Activated CD4-positive, CD25-positive, alpha-beta regulatory T cell treated with anti-CD3 and anti-CD28 coated beads, Interleukin-2, amount 50 U/mL, for 24 hours (primary cell): ENCODE measurements around the gene TDRD7.

ENCODE experiments used
- ATAC-seq, 2 donors: fragments of 150-1000 bp; cut with Tn5 transposase; one replicate each; pipeline ENCODE4 v1.10.0; 2021; ENCODE audit warnings: mild to moderate bottlenecking in 1 of 2, moderate library complexity in 1 of 2

The TDRD7 gene

GRCh38 chr9:97508852-97509251 lies 97.0 kb downstream of the TDRD7 start:
- ATAC-seq = no peak

DNA sequence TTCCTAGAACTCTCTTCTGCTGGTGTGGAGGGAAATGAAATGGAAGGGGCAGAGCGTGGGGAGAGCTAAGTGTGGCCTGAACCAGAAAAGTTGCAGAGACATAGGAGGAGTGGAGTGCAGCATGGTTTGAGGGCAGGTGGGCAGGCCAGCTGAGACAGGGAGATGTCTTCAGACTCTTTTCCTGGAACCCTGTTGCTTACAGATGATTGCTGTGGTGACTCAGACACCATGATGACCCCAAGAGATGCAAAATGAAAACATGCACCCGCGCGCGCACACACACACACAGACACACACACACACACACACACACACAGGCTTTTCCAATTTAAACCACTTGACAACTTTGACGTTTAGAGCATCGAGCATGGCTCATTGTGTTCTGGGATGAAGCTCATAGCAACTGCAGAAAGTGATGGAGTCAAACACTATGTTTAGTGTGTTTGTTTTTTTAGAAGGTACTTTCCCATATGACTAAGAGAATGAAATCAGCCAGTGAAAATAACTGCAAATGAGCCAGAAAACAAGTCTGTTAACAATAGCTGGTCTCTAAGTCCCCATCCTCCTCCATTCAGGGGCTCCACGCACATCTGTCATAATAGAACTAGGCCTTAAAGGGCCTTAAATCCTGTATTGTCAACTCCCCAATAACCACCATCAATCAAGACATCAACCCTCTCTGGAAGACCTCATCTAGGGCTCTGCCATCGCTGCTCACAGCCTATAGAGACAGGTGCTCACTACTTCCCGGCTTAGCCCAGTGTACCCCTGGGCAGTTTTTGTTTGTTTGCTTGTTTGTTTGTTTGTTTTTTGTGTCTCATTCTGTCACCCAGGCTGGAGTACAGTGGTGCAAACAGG lies 99.1 kb downstream of the TDRD7 start:
- peak; percentile 81 to 83 for ATAC-seq

GRCh38 chr9:97511655-97512427 lies 99.9 kb downstream of the TDRD7 start:
- ATAC-seq = no peak

DNA sequence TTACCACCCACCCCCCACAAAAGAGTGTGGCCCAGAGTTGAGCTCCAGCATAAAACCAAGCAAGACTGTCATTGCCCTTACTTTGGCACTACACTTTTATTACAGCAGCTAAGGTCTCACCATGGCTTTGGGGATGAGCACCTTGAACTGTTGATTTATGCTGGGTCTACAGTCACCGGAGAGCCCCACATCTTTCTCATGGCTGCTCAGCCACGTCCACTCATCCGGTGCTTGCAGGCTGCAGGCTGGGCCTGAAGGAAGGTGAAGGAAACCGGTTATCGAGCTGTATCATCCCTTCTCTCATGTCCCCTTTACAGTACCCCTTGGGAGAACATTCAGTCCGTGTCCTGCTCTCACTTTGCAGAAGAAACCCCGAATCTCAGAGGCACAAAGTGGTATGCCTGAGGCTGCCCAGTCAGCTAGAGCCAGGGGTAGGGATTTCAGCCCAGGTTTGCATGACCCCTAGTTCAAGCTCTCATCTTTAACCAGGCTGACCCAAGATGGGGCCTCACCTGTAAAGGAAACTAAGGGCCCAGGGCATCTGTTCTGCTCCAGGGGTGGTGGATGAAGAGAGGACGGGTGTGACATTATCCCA lies 101.2 kb downstream of the TDRD7 start:
- no peak for ATAC-seq

DNA sequence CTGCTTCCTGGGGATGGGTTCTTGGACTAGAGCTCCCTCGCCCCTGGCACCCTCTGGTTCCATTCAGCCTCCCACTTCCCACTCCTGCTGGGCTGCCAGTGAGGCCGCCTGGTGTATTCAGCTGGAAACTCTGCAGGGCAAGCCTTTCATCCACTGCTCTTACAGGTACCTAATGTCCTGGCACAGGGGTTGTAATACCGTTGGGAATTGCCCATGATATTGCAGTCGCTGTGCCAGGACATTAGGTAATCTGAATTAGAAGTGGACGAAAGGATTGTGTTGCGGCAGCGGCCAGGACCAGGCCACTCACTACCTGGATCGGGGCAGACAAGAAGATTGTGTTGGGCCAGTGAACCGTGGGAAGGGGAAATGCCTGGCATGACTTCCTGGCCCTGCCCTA lies 102.6 kb downstream of the TDRD7 start:
- no peak for ATAC-seq

DNA sequence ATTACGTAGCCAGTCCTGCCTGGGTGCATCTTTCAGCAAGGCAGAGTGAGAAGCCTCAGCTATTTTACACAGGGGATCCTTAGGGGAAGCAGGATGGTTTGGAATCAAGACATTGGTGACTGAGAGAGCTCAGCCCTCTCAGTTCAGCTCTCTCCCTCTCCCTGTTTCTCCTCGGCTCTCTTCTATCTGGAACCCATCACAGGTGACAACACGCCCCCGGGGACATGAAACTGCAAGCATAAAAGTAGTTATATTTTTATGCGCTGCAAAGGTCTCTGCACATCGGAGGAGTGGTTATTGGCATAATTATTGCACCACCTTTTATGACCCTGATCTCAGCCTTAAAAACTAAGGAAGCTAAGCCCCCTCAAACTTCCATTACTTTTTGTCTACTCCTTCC lies 103.8 kb downstream of the TDRD7 start:
- no peak for ATAC-seq

DNA sequence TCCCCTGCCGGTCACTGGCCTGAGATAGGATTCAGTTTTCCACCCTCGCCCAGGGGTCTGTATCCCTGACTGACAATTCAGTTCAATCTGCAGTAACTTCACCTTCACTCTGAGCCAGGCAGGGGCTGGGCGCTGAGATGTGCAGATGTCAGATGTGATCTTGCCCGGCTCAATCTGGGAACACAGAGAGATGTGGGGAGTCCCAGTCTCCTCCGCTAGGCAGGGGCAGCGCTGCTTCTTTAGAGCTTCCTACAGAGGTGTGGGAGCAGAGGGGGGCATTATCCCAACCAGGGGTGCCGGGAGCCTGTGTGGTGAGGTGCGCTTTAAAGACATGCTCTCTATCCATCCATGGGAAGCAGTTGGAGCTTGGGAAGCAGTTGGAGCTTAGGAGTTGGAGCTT lies 104.2 kb downstream of the TDRD7 start:
- no peak for ATAC-seq

- ATAC-seq = no peak
These were observed 105.6 kb downstream of the TDRD7 start for GRCh38 chr9:97517331-97518089.

- ATAC-seq = no peak
These were observed 106.4 kb downstream of the TDRD7 start for GRCh38 chr9:97518166-97518908.

DNA sequence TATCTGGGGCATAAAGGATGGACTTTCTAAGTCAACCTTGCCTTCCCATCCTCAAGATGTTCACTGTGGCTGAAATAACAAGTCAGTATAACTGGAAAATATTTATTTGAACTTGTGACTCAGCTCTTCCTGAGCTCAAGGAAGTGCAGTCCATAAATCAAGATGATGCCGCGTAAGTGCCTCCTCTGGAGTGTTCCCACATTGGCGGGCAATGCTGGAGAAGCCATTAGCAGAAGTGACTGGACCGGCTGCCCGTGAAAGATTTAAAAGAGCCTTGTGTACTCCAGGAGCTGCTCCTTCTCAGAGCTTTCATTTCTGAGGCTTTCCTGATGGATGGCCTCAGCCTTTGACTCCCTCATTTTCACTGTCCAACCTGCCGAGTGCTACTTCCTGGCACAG lies 107.0 kb downstream of the TDRD7 start:
- ATAC-seq = no peak

DNA sequence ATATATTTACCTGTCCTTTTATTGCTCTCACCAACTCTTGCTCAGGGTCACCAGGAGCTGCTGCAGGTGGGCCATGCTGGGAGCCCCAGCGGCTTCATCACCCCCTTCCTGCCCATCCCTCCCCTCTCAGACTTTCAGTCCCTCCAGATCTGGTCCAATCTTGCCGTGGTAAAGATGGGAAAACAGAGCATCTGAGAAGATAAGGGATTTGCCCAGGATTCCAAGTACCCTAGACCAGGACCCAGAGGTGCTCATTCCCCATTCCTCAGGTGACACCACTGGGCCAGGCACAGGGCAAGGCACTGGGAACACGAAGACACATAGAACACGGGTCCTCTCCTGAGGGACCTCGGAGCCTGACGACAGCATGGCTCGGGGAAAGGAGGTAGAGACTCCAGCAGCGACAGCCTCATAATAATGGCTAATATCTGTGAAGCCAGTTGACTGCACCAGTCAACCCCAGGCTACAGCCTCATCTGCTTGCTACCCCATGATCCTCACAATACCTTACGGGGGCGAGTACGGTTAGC lies 107.6 kb downstream of the TDRD7 start:
- ATAC-seq = no peak

DNA sequence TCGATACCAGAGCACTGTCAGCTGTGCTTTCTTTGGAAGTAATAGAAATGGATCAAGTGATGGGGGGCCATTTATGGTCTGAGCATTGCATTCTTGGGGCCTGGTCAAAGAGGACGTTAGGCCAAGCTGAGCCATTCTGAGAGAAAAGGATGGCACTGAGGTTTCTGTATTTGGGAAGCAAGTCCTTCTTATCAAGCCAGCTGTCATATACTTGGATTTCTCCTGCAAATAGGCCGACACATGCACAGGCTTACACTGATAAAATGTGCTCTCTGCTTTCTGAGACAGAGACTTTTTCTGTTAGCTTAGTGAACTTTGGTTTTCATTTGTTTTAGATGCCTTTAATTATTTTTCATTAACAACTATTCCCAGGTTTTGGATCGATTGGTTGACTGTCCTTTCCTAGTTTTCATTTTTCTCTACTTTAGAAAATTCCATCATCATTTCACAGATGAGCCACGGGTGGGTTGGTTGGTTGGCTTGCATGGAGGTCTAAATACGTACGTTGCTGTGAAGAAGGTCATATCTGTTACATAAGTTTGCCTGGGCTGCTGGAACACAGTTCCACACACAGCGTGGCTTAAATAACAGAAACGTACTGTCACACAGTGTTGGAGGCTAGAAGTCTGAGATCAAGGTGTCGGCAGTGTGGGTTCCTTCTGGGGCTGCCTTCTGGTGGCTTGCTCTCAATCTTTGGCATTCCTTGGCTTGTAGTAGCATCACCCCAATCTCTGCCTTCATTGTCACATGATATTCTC lies 109.9 kb downstream of the TDRD7 start:
- no peak for ATAC-seq

- ATAC-seq = no peak
These were observed 112.5 kb downstream of the TDRD7 start for GRCh38 chr9:97524424-97524823.

- no peak for ATAC-seq
These were observed 113.6 kb downstream of the TDRD7 start for GRCh38 chr9:97525451-97525850.

- ATAC-seq = no peak
These were observed 115.1 kb downstream of the TDRD7 start for GRCh38 chr9:97526895-97527575.

DNA sequence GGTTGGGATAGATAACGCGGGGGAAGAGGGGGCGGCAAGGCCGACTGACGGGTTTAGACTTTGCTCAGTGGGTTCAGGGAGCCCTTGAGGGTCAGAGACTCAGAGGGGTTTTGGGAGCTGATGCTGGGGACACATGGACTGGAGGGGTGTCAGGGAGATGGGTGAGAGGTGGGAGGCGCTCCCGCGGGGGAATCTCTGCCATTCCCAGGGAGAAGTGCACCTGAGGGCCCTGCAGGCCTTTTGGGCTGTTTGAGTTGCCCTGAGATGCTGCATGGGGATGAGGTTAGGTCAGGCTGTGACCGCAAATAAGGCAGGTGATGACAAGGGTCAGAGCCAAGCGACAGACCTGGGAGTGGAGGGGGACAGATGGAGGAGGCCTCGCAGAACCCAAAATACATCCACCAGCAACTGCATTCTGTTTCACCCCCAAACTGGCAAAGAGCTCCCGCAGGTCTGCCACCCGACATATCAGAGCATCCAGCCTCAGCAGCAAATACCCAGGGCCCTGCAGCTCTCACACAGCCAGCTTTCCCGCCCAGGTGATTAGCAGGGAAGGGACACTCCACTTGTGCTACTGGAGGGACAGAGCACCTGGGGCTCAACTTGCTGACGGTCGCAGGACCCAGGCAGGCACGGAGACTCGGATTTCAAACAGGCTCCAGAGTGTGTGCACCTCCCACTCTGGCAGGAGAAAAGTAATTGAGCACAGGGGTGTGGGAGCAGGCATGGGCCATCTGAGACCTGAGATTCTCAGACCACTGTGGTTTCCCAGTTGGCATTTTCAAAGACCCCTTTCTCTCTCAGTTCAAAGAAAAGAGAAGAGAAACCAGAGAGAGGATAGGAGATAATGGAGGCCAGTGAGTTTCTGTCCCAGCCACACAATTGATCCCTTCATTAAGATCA lies 116.0 kb downstream of the TDRD7 start:
- no peak for ATAC-seq

DNA sequence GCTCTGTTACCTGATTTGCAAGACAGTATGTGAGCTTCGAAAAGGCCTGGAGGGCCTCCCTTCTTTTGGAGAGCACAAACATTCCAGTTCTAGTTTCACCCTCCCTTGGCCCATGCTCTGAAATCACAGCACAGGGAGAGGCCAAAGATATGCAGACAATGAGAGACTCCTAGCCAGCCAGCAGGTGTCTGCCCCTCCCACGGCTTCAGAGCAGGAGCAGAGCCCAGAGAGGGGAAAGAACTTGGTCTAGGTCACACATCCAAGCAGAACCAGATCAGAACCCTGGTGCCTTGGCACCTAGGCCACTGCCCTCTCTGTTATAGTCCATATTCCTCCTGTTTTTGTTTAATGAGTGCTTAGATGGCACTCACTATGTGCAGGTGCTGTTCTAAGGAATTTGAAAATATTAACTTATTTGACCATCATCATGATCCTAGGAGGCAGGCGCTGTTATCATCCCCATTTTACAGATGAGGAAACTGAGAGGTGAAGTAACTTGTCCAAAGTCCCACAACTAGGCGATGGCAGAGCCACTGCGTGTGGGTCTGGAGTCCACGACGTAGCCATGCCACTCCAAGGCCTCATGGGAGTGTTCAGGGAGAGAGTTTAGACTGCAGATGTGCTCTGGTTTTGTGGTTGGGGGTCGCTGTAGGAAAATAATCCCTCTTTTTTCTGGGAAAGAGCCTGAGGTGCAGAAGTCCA lies 116.8 kb downstream of the TDRD7 start:
- no peak for ATAC-seq

- ATAC-seq = peak; percentile 84 to 95
These were observed 117.6 kb downstream of the TDRD7 start for GRCh38 chr9:97529363-97530076.
